GM19397 (cell line): ENCODE results near the gene MARCHF3.

ENCODE experiments used
- ATAC-seq: cut with Tn5 transposase; IDR thresholded peaks from one replicate; pipeline ENCODE4 v1.9.1; 2021; ENCODE audit warnings: mild to moderate bottlenecking, moderate library complexity; ENCODE audit not compliant: unreplicated experiment

MARCHF3 gene

GRCh38 chr5:126884269-126884819 lies 146.0 kb downstream of the MARCHF3 start:
- ATAC-seq = no peak

- no peak for ATAC-seq
Measured at GRCh38 chr5:126883564-126884245, 146.7 kb downstream of the MARCHF3 start.

- no peak for ATAC-seq
Measured at GRCh38 chr5:126881821-126882600, 148.3 kb downstream of the MARCHF3 start.

- ATAC-seq = no peak
Measured at GRCh38 chr5:126878634-126879033, 151.7 kb downstream of the MARCHF3 start.

GRCh38 chr5:126878085-126878484 lies 152.3 kb downstream of the MARCHF3 start:
- no peak for ATAC-seq

- ATAC-seq = no peak
Measured at GRCh38 chr5:126877602-126878001, 152.8 kb downstream of the MARCHF3 start.

GRCh38 chr5:126875303-126875785 lies 155.0 kb downstream of the MARCHF3 start:
- ATAC-seq = no peak

GRCh38 chr5:126872561-126873354 lies 157.6 kb downstream of the MARCHF3 start:
- ATAC-seq = no peak

GRCh38 chr5:126871441-126871840 lies 158.9 kb downstream of the MARCHF3 start:
- ATAC-seq = no peak

GRCh38 chr5:126869005-126869451 lies 161.3 kb downstream of the MARCHF3 start:
- no peak for ATAC-seq

GRCh38 chr5:126868338-126869004 lies 161.9 kb downstream of the MARCHF3 start:
- no peak for ATAC-seq

GRCh38 chr5:126866851-126867636 lies 163.3 kb downstream of the MARCHF3 start:
- no peak for ATAC-seq

GRCh38 chr5:126865299-126865698 lies 165.1 kb downstream of the MARCHF3 start:
- ATAC-seq = no peak

GRCh38 chr5:126864042-126864688 lies 166.2 kb downstream of the MARCHF3 start:
- no peak for ATAC-seq

GRCh38 chr5:126863402-126863801 lies 167.0 kb downstream of the MARCHF3 start:
- no peak for ATAC-seq

- ATAC-seq = no peak
Measured at GRCh38 chr5:126858441-126858840, 171.9 kb downstream of the MARCHF3 start.

- no peak for ATAC-seq
Measured at GRCh38 chr5:126857472-126858410, 172.6 kb downstream of the MARCHF3 start.

- ATAC-seq = no peak
Measured at GRCh38 chr5:126855266-126855665, 175.1 kb downstream of the MARCHF3 start.
